ENCODE measurements around the gene JSRP1. TPM values are rescaled to one million over a fixed set of nuclear protein-coding genes. Genes with fewer than 3 reads are reported as not detected.
A peak's percentile ranks its signal among the peaks of the same experiment; 100 is the strongest.

Gene JSRP1
- total RNA-seq, 1 donor, result 0.72 TPM

DNA sequence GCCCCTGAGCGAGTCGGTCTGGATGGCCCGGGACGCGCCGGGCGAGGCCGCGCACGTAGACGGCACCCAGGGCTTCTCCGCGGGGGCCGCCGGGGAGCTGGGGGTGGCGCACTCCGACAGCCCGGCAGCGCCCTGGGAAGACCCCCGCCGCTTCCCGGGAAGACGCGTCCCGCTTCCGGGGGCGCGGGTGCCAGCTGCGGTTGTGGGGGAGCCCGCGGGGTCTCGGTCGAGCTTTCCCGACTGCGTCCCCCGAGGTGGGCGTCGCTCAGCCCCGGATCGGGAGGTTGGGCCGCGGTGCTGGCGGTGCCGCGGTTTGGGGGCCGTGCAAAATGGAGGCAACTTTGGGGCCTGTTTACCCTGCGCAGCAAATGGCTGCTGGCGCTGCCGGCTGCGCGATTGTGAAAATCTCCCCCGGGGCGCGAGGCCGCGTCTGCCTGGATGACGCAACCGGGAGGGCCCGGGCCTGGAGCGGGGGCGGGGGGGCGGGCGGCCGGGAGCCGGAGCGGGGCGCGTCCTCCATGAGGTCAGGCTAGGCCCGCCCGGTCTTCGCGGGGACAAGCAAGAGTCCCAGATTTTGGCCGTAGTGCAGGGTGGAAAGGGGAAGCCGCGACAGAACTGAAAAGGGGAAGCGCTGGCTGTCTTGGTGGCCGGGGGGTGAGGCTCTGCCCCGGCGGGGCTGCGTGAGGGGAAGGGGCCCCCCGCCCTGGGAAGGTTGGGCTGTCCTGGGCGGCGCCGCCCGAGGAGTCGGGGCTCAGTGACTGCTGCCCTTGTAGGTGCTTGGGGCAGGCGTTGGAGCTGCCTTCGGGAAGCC is 14.4 kb upstream of the JSRP1 start:
- peaks cover 31% of the 10 kb centered on the region for H3K36me3 ChIP-seq (ENCODE audit: insufficient read depth, low read length)

DNA sequence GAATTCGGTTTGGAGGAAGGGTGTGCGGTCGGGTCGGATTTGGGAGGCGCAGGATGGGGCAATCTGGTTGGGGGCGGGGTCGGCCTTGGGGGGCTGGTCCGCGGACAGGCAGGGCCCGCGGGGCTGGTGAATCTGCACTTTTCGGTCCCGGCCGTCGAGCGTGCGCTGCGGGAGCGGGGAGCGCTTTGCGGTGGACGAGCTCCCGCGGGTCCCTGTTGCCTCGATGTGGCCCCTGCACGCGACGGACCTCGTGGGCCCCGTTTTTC is 13.9 kb upstream of the JSRP1 start:
- Histone ChIP-seq H3K4me3 (ENCODE audit: insufficient read depth, low read length) (peak overlapping the region; percentile 98), H4K20me1 (ENCODE audit: insufficient read depth, low read length) (peaks cover 46% of the 10 kb centered on the region), H2AFZ (ENCODE audit: low read length) (no peak overlapping the region), H3K27ac (ENCODE audit: low read depth, low read length) (peak overlapping the region; percentile 92), H3K4me1 (ENCODE audit: insufficient read depth, low read length) (peaks cover 32% of the 10 kb centered on the region), H3K9me3 (ENCODE audit: low read depth, low read length) (no peaks in the 10 kb centered on the region), H3K79me2 (ENCODE audit: insufficient read depth, low read length) (peaks cover 56% of the 10 kb centered on the region), H3K36me3 (ENCODE audit: insufficient read depth, low read length) (peaks cover 27% of the 10 kb centered on the region), H3K27me3 (ENCODE audit: insufficient read depth, low read length) (no peaks in the 10 kb centered on the region), H3K4me2 (ENCODE audit: insufficient read depth, low read length) (peak overlapping the region; percentile 63)
- peak; percentile 94 for DNase-seq (ENCODE audit: insufficient read length, low spot score, missing footprints)
- no peak for TF ChIP-seq CTCF (IDR thresholded peaks at IDR 0.05; ENCODE audit: extremely low read depth, low read depth, low read length)

More for the DNA sequence above, 14.4 kb upstream of the JSRP1 start:
- TF ChIP-seq CTCF (IDR thresholded peaks at IDR 0.05; ENCODE audit: extremely low read depth, low read depth, low read length), result no peak
- DNase-seq (ENCODE audit: insufficient read length, low spot score, missing footprints), result peak; percentile 100
- H3K4me1 ChIP-seq (ENCODE audit: insufficient read depth, low read length), result peaks cover 32% of the 10 kb centered on the region
- H3K4me3 ChIP-seq (ENCODE audit: insufficient read depth, low read length), result peak overlapping the region; percentile 98
- no peak overlapping the region for H2AFZ ChIP-seq (ENCODE audit: low read length)
- H3K27ac ChIP-seq (ENCODE audit: low read depth, low read length), result peak overlapping the region; percentile 92
- peaks cover 62% of the 10 kb centered on the region for H3K79me2 ChIP-seq (ENCODE audit: insufficient read depth, low read length)
- peaks cover 52% of the 10 kb centered on the region for H4K20me1 ChIP-seq (ENCODE audit: insufficient read depth, low read length)
- no peaks in the 10 kb centered on the region for H3K9me3 ChIP-seq (ENCODE audit: low read depth, low read length)
- H3K27me3 ChIP-seq (ENCODE audit: insufficient read depth, low read length), result no peaks in the 10 kb centered on the region
- H3K4me2 ChIP-seq (ENCODE audit: insufficient read depth, low read length), result peak overlapping the region; percentile 91

GRCh38 chr19:2269244-2270156 is 13.3 kb upstream of the JSRP1 start:
- Histone ChIP-seq H3K4me1 (ENCODE audit: insufficient read depth, low read length) (peaks cover 32% of the 10 kb centered on the region), H3K9me3 (ENCODE audit: low read depth, low read length) (no peaks in the 10 kb centered on the region), H3K36me3 (ENCODE audit: insufficient read depth, low read length) (peaks cover 27% of the 10 kb centered on the region), H3K79me2 (ENCODE audit: insufficient read depth, low read length) (peaks cover 53% of the 10 kb centered on the region), H3K4me2 (ENCODE audit: insufficient read depth, low read length) (peak overlapping the region; percentile 84), H3K4me3 (ENCODE audit: insufficient read depth, low read length) (peak overlapping the region; percentile 98), H3K27me3 (ENCODE audit: insufficient read depth, low read length) (no peaks in the 10 kb centered on the region), H3K27ac (ENCODE audit: low read depth, low read length) (peak overlapping the region; percentile 92), H2AFZ (ENCODE audit: low read length) (no peak overlapping the region), H4K20me1 (ENCODE audit: insufficient read depth, low read length) (peaks cover 43% of the 10 kb centered on the region)
- no peak for TF ChIP-seq CTCF (IDR thresholded peaks at IDR 0.05; ENCODE audit: extremely low read depth, low read depth, low read length)
- DNase-seq (ENCODE audit: insufficient read length, low spot score, missing footprints), result peak; percentile 100

GRCh38 chr19:2268861-2269243 is 12.6 kb upstream of the JSRP1 start:
- peak overlapping the region; percentile 98 for H3K4me3 ChIP-seq (ENCODE audit: insufficient read depth, low read length)
- peaks cover 46% of the 10 kb centered on the region for H3K79me2 ChIP-seq (ENCODE audit: insufficient read depth, low read length)
- peak overlapping the region; percentile 76 for H2AFZ ChIP-seq (ENCODE audit: low read length)
- no peaks in the 10 kb centered on the region for H3K27me3 ChIP-seq (ENCODE audit: insufficient read depth, low read length)
- no peak for DNase-seq (ENCODE audit: insufficient read length, low spot score, missing footprints)
- TF ChIP-seq CTCF (IDR thresholded peaks at IDR 0.05; ENCODE audit: extremely low read depth, low read depth, low read length), result no peak
- peak overlapping the region; percentile 56 for H3K27ac ChIP-seq (ENCODE audit: low read depth, low read length)
- no peaks in the 10 kb centered on the region for H3K9me3 ChIP-seq (ENCODE audit: low read depth, low read length)
- H3K4me1 ChIP-seq (ENCODE audit: insufficient read depth, low read length), result peaks cover 32% of the 10 kb centered on the region
- H3K4me2 ChIP-seq (ENCODE audit: insufficient read depth, low read length), result peak overlapping the region; percentile 84
- peaks cover 37% of the 10 kb centered on the region for H4K20me1 ChIP-seq (ENCODE audit: insufficient read depth, low read length)
- H3K36me3 ChIP-seq (ENCODE audit: insufficient read depth, low read length), result peaks cover 21% of the 10 kb centered on the region
